DLD1 (cell line): ENCODE data around the gene TTYH3.
"Not testable (repeated sequence)": the region's sequence is repeated elsewhere in the genome, so short reads cannot be mapped to it uniquely, and the experiment has no call there.

Experiments used
- in situ Hi-C: cut with HindIII; loops from 2 replicates; pipeline ENCODE4 v1.10.0; 2017; ENCODE audit warnings: low sequenced_read_pairs

TTYH3 gene

GRCh38 chr7:2679135-2680127, 47.6 kb downstream of the TTYH3 start:
- in situ Hi-C loops: not testable (repeated sequence)

- in situ Hi-C loops: no loop called here
Observed at GRCh38 chr7:2680256-2680655, 48.5 kb downstream of the TTYH3 start.

GRCh38 chr7:2680792-2681490, 49.2 kb downstream of the TTYH3 start:
- in situ Hi-C loops: no loop called here

GRCh38 chr7:2681929-2682799, 50.4 kb downstream of the TTYH3 start:
- in situ Hi-C loops: no loop called here

GRCh38 chr7:2684501-2684900, 52.7 kb downstream of the TTYH3 start:
- in situ Hi-C loops: no loop called here

- in situ Hi-C loops: no loop called here
Observed at GRCh38 chr7:2686101-2686500, 54.3 kb downstream of the TTYH3 start.

GRCh38 chr7:2687338-2687869, 55.6 kb downstream of the TTYH3 start:
- in situ Hi-C loops: no loop called here

GRCh38 chr7:2687881-2688318, 56.1 kb downstream of the TTYH3 start, which contains the start of gene AMZ1:
AMZ1 (plus strand) TSS chr7:2688202; CDS start chr7:2700452, 12,250 bp downstream.
- in situ Hi-C loops: no loop called here

GRCh38 chr7:2688409-2689342, 56.9 kb downstream of the TTYH3 start:
- in situ Hi-C loops: no loop called here

GRCh38 chr7:2689343-2689847, 57.6 kb downstream of the TTYH3 start:
- in situ Hi-C loops: no loop called here

GRCh38 chr7:2689951-2690705, 58.3 kb downstream of the TTYH3 start:
- in situ Hi-C loops: no loop called here

GRCh38 chr7:2691011-2691707, 59.4 kb downstream of the TTYH3 start:
- in situ Hi-C loops: no loop called here

GRCh38 chr7:2691932-2692439, 60.2 kb downstream of the TTYH3 start:
- in situ Hi-C loops: not testable (repeated sequence)

- in situ Hi-C loops: no loop called here
Observed at GRCh38 chr7:2692543-2692942, 60.8 kb downstream of the TTYH3 start.

- in situ Hi-C loops: not testable (repeated sequence)
Observed at GRCh38 chr7:2693420-2694121, 61.8 kb downstream of the TTYH3 start.

- in situ Hi-C loops: not testable (repeated sequence)
Observed at GRCh38 chr7:2694122-2694436, 62.3 kb downstream of the TTYH3 start.

- in situ Hi-C loops: no loop called here
Observed at GRCh38 chr7:2698581-2699288, 66.9 kb downstream of the TTYH3 start.
